ENCODE results near the gene SYNE1.

GRCh38 chr6:152552616-152553209 lies 84.4 kb downstream of the SYNE1 start:
- TF ChIP-seq POLR2A (IDR thresholded peaks at IDR 0.05) (no peak), CTCF (IDR thresholded peaks at IDR 0.05) (peak; percentile 71 to 93 (median 84))

Data from heart left ventricle (tissue), 13 donors.